RPMI8226 (cell line): ENCODE results near the gene CUL2.
"Not testable (repeated sequence)": the region's sequence is repeated elsewhere in the genome, so short reads cannot be mapped to it uniquely, and the experiment has no call there.

ENCODE experiments used
- DNase-seq: peaks from one replicate; pipeline ENCODE4 v3.0.0-alpha.2; 2015

CUL2 gene

GRCh38 chr10:35090162-35090954 lies at the start of gene CUL2:
CUL2 (minus strand) TSS chr10:35090341; CDS start chr10:35071317, 19,024 bp downstream.
- DNase-seq: peak; percentile 88

GRCh38 chr10:35136263-35136815 lies 46.2 kb upstream of the CUL2 start:
- no peak for DNase-seq

GRCh38 chr10:35135861-35136260 lies 45.7 kb upstream of the CUL2 start:
- DNase-seq: no peak

GRCh38 chr10:35133586-35133985 lies 43.4 kb upstream of the CUL2 start:
- no peak for DNase-seq

DNA sequence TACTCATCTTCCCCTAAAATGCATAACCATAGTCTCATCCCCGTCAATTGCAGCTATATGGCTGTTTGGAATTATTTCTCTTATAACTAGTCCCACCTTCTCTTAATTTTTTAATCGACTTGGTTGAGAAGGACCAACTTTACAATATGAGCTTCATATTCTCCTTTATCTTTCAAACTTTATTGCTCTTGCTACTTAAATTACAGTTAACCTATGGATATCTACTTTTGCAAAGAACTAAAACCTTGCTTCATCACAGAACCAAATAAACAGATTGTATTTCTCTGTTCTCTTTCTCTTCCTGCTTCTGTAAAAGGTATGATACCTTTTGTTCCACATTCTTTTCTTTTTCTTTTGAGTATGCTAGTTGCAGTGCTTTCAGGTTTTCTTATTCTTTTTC lies 42.6 kb upstream of the CUL2 start:
- DNase-seq: no peak

GRCh38 chr10:35130663-35131062 lies 40.5 kb upstream of the CUL2 start:
- no peak for DNase-seq

GRCh38 chr10:35129185-35129674 lies 39.1 kb upstream of the CUL2 start:
- no peak for DNase-seq

GRCh38 chr10:35127289-35127891 lies 37.2 kb upstream of the CUL2 start:
- DNase-seq: peak; percentile 54

DNA sequence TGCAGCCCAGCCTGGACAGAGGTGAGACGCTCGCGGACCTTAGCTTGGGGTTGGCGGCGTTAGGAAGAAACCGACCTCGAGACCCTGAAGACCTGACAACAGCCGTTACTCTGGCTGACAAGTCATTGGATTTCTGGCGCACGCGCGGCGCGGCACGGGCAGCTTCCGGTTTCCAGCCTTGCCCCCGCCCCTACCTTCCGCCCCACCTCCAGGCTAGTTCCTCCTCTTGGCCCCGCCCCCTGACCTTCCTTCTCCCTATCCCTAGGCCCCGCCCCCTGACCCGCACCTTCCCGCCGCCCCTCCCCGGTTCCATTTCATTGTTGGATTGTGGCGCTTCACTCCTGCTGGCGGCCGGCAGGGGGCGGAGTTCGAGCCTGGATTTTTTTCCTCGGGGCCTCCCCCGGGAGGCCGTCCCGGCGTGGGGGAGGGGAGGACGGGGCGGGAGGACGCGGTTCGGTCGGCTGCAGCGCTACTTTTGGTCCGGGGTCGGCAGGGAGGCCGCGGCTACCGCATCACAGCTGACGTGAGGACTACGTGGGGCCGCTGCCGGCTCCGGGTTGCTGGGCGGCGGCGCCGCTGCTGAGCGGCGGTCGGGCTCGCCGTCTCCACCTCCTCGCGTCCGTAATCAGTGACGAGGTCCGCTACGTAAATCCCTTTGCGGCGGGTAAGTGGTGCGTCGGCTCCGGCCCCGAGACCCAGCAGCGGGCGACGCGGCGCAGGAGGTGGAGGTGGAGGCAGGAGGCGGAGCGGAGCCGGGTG lies 36.6 kb upstream of the CUL2 start, which contains the start of gene CREM:
CREM (plus strand) TSS at position 317 of the 759 bp plus-strand sequence. CDS start 10,990 bp downstream, outside the sequence.
- peak; percentile 96 for DNase-seq

DNA sequence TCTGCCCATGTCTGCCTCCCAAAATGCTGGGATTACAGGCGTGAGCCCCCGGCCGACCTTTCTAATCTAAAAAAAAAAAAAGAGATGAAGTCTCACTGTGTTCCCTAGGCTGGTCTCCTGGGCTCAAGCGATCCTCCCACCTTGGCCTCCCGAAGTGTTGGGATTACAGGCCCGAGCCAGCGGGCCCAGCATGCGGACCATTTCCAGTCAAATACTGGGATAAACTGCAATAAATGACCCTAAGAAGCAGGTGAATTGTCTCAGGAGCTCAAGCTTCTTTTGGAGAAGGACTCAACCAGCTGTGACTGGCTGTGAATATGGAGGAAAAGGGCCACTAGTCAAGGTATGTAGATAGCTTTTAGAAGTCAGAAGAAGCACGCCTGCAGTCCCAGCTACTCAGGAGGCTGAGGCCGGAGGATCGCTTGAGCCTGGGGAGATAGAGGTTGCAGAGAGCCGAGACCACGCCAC lies 36.0 kb upstream of the CUL2 start:
- no peak for DNase-seq

DNA sequence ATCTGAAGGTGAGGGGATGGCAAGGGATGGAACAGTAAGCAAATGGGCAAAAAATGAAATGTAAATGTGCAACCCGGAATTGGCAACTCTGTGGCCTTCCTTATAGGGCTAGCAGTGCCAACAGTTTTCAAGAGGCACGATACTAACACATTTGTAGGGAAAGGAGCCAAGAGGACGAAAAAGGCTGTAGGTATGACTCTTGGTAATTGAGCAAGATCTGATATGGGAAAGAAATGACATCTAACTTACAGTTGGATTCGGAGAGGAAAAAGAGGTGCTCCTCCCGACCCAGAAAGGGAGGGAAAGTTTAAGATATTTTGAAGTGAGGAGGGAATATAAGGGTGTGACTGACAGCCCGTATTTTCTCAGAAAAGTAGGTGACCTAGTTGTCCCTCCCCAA lies 34.4 kb upstream of the CUL2 start:
- DNase-seq: no peak

GRCh38 chr10:35119378-35119777 lies 29.2 kb upstream of the CUL2 start:
- no peak for DNase-seq

DNA sequence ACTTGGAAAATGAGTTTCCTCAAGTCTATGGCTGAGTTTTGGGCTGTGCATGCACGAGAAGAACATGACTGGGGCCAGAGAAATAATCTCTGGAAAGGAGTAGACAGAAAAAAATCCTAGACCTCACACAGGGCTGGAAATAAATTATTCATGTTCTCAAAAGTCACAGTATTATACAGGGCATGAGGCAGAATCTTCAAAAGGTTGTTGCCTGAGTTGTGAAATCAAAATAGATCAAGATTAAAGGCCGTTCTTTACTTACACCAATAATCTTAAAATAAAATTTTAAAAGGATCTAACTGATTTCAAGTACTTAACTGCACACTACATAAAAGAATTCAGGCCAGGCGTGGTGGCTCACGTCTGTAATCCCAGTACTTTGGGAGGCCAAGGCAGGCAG lies 22.4 kb upstream of the CUL2 start:
- DNase-seq: no peak

DNA sequence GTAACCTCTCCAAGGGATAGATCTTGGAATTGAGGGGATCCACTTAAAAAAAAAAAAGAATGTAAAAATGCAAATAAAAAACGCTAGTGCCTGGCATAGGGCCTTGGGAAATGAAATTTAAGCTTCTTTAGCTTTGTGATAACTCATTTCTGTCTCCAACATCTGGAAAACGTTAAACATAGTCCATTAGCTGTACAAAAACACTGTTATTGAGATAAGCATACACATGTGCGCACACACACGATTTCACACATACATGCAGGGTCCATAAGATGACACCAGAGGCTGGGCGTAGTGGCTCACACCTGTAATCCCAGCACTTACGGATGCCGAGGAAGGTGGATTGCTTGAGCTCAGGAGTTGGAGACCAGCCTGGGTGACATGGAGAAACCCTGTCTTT lies 13.7 kb upstream of the CUL2 start:
- no peak for DNase-seq

DNA sequence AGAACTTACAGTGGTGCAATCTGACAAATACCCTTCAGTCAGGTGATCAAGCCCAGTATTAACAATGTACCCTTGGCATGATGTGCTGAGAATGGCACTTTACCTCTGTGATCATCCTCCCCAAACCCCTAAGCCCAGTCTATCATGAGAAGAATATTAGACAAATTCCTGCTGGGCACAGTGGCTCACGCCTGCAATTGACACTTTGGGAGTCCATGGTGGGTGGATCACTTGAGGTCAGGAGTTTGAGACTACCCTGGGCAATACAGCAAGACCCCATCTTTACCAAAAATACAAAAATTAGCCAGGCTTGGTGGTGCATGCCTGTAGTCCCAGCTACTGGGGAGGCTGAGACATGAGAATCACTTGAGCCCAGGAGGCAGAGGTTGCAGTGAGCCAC lies 7.4 kb upstream of the CUL2 start:
- no peak for DNase-seq

- no peak for DNase-seq
Measured at GRCh38 chr10:35096312-35096711, 6.2 kb upstream of the CUL2 start.

DNA sequence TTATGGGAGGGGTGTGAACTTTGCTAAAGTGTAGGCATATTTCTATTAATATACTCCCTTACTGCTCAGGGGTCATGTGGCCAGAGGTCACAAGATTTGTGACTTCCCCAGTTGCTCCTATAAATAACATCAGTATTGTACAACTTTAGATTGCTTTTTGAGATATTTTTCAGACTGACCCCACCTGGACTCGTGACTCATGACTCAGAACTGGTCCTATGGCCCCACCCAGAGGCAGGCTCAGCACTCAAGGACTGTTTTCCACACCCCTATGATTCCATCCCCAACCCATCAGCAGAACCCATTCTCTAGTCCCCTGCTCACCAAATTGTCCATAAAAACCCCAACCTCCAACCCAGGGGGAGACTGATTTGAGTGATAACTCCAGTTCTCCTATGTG lies 2.7 kb upstream of the CUL2 start:
- peak; percentile 2 for DNase-seq

GRCh38 chr10:35091994-35092790 lies 2.1 kb upstream of the CUL2 start:
- DNase-seq: no peak

- peak; percentile 14 for DNase-seq
Measured at GRCh38 chr10:35089611-35090161, 455 bp downstream of the CUL2 start.

DNA sequence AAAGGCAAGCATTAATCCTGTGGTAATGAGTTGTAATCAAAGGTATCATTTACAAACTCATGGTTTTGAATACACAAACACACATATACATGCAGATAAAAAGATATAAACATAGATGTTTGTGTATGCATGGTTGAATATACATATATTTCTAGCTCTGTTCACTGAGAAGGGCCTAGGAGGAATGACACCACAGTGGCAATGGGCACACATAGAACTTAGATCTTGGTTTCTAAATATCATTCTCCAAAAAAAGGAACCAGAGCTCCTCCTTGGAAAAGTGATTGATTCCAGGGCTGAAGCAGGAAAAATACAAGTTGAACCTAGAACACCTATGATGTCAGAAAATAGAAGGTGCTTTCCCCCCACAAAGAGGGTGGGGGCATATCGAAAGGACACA lies 6.9 kb downstream of the CUL2 start:
- DNase-seq: no peak

DNA sequence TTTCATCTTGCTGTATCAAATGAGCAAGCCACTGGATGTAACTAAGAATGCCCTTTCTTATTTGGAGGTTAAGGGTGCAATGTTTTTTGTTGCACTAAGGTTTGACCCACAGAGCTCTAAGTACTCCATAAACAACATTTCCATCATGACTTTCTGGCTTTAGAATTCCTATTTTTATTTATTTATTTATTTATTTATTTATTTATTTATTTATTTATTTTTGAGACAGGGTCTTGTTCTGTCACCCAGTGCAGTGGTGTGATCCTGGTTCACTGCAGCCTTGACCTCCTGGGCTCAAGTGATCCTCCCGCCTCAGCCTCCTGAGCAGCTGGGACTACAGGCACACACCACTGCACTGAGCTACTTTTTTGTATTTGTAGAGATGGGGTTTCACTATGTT lies 9.9 kb downstream of the CUL2 start:
- not testable (repeated sequence) for DNase-seq

DNA sequence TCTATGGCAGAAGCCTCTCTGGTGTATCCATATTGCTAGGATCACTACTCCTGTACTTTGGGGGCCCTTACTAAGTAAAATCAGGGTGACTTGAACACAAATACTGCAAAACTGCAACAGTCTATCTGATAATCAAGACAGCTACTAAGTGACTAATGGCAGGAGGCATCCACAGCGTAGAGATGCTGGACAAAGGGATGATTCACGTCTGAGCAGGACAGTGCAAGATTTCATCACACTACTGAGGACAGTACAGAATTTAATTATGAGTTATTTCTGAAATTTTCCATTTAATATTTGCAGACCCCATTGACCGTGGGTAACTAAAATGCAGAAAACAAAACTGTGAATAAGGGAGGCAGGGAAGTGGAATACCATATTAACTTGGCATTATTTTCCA lies 10.4 kb downstream of the CUL2 start:
- DNase-seq: no peak
